Panc1 (cell line): ENCODE measurements around the gene TSPYL4. TPM values are rescaled to one million over a fixed set of nuclear protein-coding genes. Genes with fewer than 3 reads are reported as not detected.
A peak's percentile ranks its signal among the peaks of the same experiment; 100 is the strongest.

Experiments
- ATAC-seq: fragments of 200-7000 bp; cut with Tn5 transposase; 2 replicates; pipeline ENCODE4 v1.9.1; 2020; ENCODE audit warnings: mild to moderate bottlenecking, moderate library complexity
- BruUV-seq: library from RNA; stranded (reverse); fragments of 400-500 nt; replicated peaks from 2 replicates; lab custom pipeline; 2021; lab: Mats Ljungman, UMichigan
- CTCF ChIA-PET: fragments of 300-600 bp; sonication (Branson Sonifier 250); formaldehyde crosslinking; loops from one replicate; lab custom pipeline; 2022; ENCODE audit warnings: antibody characterized with exemption; lab: Charles Lee
- POLR2A ChIA-PET: fragments of 300-600 bp; sonication (Branson Sonifier 250); formaldehyde crosslinking; loops from one replicate; lab custom pipeline; 2022; ENCODE audit warnings: antibody characterized with exemption; lab: Charles Lee
- DNase-seq: peaks from one replicate; pipeline ENCODE4 v3.0.0-alpha.2; 2010; ENCODE audit warnings: low read depth, low spot score
- H3K27ac ChIP-seq: 2 replicates; pipeline ENCODE4 v1.5.1; 2011; ENCODE audit warnings: mild to moderate bottlenecking, low read length, inconsistent platforms
- H3K27me3 ChIP-seq: fragments of 200-500 bp; sonication (Bioruptor generic); 2 replicates; pipeline ENCODE4 v1.6.0; 2014; ENCODE audit warnings: low read length, inconsistent platforms; ENCODE audit not compliant: control insufficient read depth, insufficient read depth
- H3K36me3 ChIP-seq: fragments of 200-500 bp; sonication (Bioruptor generic); 2 replicates; pipeline ENCODE4 v1.5.1; 2014; ENCODE audit warnings: inconsistent platforms, mild to moderate bottlenecking, low read length, moderate library complexity; ENCODE audit not compliant: control insufficient read depth, insufficient read depth
- H3K4me1 ChIP-seq: 2 replicates; pipeline ENCODE4 v1.5.1; 2011; ENCODE audit warnings: inconsistent platforms, mild to moderate bottlenecking, low read length, moderate library complexity; ENCODE audit not compliant: control insufficient read depth, insufficient read depth
- H3K4me3 ChIP-seq, 2 experiments: 2 replicates each; pipeline ENCODE4 v1.5.1; 2011 to 2012; ENCODE audit warnings: low read depth in 2 of 2, low read length in 2 of 2, mild to moderate bottlenecking in 2 of 2, inconsistent platforms in 1 of 2, moderate library complexity in 1 of 2
- H3K9me3 ChIP-seq: fragments of 200-500 bp; sonication (Bioruptor generic); 2 replicates; pipeline ENCODE4 v1.5.1; 2014; ENCODE audit warnings: low read depth, mild to moderate bottlenecking, inconsistent platforms, low read length, moderate library complexity; ENCODE audit not compliant: control insufficient read depth, insufficient read depth
- CTCF ChIP-seq: fragments of 450-650 bp; IDR thresholded peaks from 2 replicates; pipeline ENCODE4 v1.5.1; 2017; ENCODE audit warnings: mild to moderate bottlenecking
- POLR2AphosphoS5 ChIP-seq: IDR thresholded peaks from 2 replicates; pipeline ENCODE4 v1.6.1; 2012; ENCODE audit warnings: mild to moderate bottlenecking, low read depth, low read length, moderate library complexity
- REST ChIP-seq, 2 experiments: IDR thresholded peaks; 2 replicates each; pipeline ENCODE4 v1.6.1; 2011 to 2012; ENCODE audit warnings: low read depth in 2 of 2, control low read depth in 1 of 2, low read length in 1 of 2, mild to moderate bottlenecking in 1 of 2, moderate library complexity in 1 of 2; ENCODE audit not compliant: insufficient read depth in 1 of 2
- SIN3A ChIP-seq: IDR thresholded peaks from 2 replicates; pipeline ENCODE4 v1.6.1; 2012; ENCODE audit warnings: low read depth, mild to moderate bottlenecking, low read length, moderate library complexity, borderline replicate concordance; ENCODE audit not compliant: insufficient read depth
- TCF7L2 ChIP-seq: IDR thresholded peaks from 2 replicates; pipeline ENCODE4 v1.6.1; 2011; ENCODE audit warnings: mild to moderate bottlenecking, low read depth, low read length, inconsistent platforms
- in situ Hi-C: cut with HindIII; loops from 2 replicates; pipeline ENCODE4 v1.10.0; 2016; ENCODE audit warnings: low sequenced_read_pairs, low pct_unique_long_range_greater_than_20kb
- intact Hi-C: fragments of 100-400 bp; cut with micrococcal nuclease; formaldehyde crosslinking; loops from one replicate; pipeline ENCODE4 v1.10.0; 2022; ENCODE audit not compliant: unreplicated experiment
- total RNA-seq: library from RNA; stranded (reverse); gene quantifications from one replicate; pipeline ENCODE4 v1.2.1, GENCODE V29; 2021; ENCODE audit not compliant: unreplicated experiment

Gene TSPYL4
- total RNA-seq, 1 experiment from 2014 or later, result 7.6 TPM

GRCh38 chr6:116265041-116265829, 11.4 kb upstream of the TSPYL4 start:
- no TSS peak for BruUV-seq
- ChIA-PET CTCF (no interaction called here), POLR2A (no interaction called here)
- Histone ChIP-seq H3K27ac (no peak overlapping the region), H3K36me3 (no peaks in the 10 kb centered on the region), H3K27me3 (no peaks in the 10 kb centered on the region), H3K4me1 (no peaks in the 10 kb centered on the region), H3K9me3 (no peaks in the 10 kb centered on the region), H3K4me3 (no peak overlapping the region)
- DNase-seq (no peak), ATAC-seq (peak; percentile 30; the same call in 1 of the 2 replicates)
- in situ Hi-C loops (no loop called here), intact Hi-C loops (no loop called here)
- no peak for TF ChIP-seq CTCF
- TF ChIP-seq SIN3A, result no peak
- TF ChIP-seq TCF7L2, result no peak

GRCh38 chr6:116263353-116263752, 9.5 kb upstream of the TSPYL4 start:
- Histone ChIP-seq H3K27ac (no peak overlapping the region), H3K4me3 (no peak overlapping the region), H3K27me3 (no peaks in the 10 kb centered on the region), H3K4me1 (no peaks in the 10 kb centered on the region), H3K9me3 (no peaks in the 10 kb centered on the region), H3K36me3 (no peaks in the 10 kb centered on the region)
- ATAC-seq, result no peak
- in situ Hi-C loops, result no loop called here
- no peak for TF ChIP-seq REST (IDR thresholded peaks at IDR 0.05; ENCODE audit: insufficient read depth in 1 of 2, low read depth in 2 of 2, low read length in 1 of 2)
- TF ChIP-seq SIN3A, result no peak
- no peak for TF ChIP-seq CTCF
- TF ChIP-seq POLR2AphosphoS5, result no peak
- no peak for TF ChIP-seq TCF7L2
- ChIA-PET CTCF (no interaction called here), POLR2A (no interaction called here)
- no TSS peak for BruUV-seq
- intact Hi-C loops, result no loop called here
- no peak for DNase-seq
